ENCODE measurements around the gene IGSF11. TPM values are rescaled to one million over a fixed set of nuclear protein-coding genes. Genes with fewer than 3 reads are reported as not detected.
"Not testable (repeated sequence)": the region's sequence is repeated elsewhere in the genome, so short reads cannot be mapped to it uniquely, and the experiment has no call there.

The IGSF11 gene
- total and polyA plus RNA-seq, 9 of the 15 experiments (the other 6 are each of a cell fraction or from before 2014, with no cell fraction given) = 1.2 to 2.8 (median 1.7) TPM

DNA sequence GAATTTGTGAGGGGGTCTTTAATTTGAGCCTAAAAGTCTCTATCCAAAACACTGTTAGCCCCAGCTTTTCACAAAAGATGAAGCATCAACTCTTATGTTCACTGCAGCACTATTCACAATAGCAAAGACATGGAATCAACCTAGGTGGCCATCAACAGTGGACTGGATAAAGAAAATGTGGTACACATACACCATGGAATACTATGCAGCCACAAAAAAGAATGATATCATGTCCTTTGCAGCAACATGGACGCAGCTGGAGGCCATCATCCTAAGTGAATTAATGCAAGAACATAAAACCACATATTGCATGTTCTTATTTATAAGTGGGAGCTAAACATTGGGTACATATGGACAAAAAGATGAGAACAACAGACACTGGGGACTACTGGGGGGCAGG is 59.2 kb downstream of the IGSF11 start:
- BruUV-seq (replicated peaks); H3K4me3 ChIP-seq; H3K27ac ChIP-seq (ENCODE audit: extremely low read depth, low read depth, low read length); in situ Hi-C loops (cut with MboI); DNase-seq (ENCODE audit: extremely low read depth in 1 of 4, low spot score in 3 of 4); H3K4me1 ChIP-seq (replicated peaks in 1 of 2; ENCODE audit: control insufficient read depth in 2 of 2, insufficient read depth in 2 of 2, low read length in 2 of 2); H3K4me2 ChIP-seq (ENCODE audit: insufficient read depth, low read length); H3K9ac ChIP-seq (ENCODE audit: insufficient read depth in 1 of 2, low read depth in 2 of 2, low read length in 2 of 2); H3K27me3 ChIP-seq (ENCODE audit: control insufficient read depth in 2 of 2, insufficient read depth in 2 of 2, low read length in 2 of 2); intact Hi-C loops (cut with micrococcal nuclease); H3K9me3 ChIP-seq (replicated peaks; ENCODE audit: control insufficient read depth, insufficient read depth, low read depth, low read length); H3K9me1 ChIP-seq (ENCODE audit: control insufficient read depth, insufficient read depth, low read length); H3K36me3 ChIP-seq (ENCODE audit: control insufficient read depth, insufficient read depth, low read length); H2AFZ ChIP-seq (ENCODE audit: low read depth, low read length); H3K79me2 ChIP-seq (ENCODE audit: control insufficient read depth, insufficient read depth, low read length); ATAC-seq; H4K20me1 ChIP-seq (replicated peaks; ENCODE audit: control insufficient read depth, insufficient read depth, low read length); CTCF ChIA-PET (ENCODE audit: low intra/inter-chr PET ratio); FAIRE-seq: not testable (repeated sequence)
- POLR2A ChIA-PET = interaction anchor here (1.8 kb wide), 1 partner anchor 10 kb away, joined by 5 read pairs; no protein-coding TSS in a partner anchor
- whole genome bisulfite sequencing (ENCODE audit: insufficient coverage, low coverage, missing lambda C conversion rate) = 9% methylated on average over 1 of the region's 1 CpG
- TF ChIP-seq ZNF146 (CRISPR knock-in tag; IDR thresholded peaks at IDR 0.05; ENCODE audit: unreplicated experiment) = peak; percentile 56
- TF ChIP-seq RBM25 (IDR thresholded peaks at IDR 0.05; ENCODE audit: low read depth, low read length, severe bottlenecking) = peak; percentile 45

DNA sequence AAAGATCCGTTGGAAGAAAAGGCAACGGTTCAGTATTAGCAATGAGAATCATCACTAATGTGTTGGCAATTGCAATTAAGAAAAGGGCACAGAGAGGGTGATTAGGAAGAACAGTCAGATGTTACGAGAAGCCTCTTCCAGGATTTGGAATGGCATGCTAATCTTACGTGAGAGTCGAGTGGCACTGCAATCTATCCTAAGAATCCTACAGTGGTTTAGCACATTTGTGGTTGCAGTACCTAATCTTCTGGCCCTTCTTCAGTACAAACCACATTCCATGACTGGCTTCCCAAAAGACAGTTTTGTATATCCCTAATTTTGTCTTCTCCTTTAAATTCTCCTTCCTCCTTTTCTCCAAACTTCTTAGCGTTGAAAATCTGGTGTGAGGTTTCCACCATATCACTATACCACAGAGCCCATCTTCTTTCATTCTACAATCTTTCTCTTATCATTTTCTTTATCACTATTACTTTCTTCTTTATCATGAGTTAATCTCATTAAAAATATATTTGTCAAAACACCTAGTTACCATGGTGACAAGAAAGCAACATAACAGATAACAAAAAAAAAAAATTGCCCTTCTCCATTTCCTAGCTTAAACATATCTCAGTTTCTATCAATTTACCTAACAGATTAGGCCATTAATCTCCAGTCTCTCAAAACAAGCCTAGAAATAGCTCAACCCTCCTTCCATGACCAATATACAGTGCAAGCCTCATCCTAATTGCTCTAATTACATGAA is 60.1 kb downstream of the IGSF11 start:
- FAIRE-seq = no peak
- no peak overlapping the region for H3K9ac ChIP-seq (ENCODE audit: insufficient read depth in 1 of 2, low read depth in 2 of 2, low read length in 2 of 2)
- H4K20me1 ChIP-seq (replicated peaks; ENCODE audit: control insufficient read depth, insufficient read depth, low read length) = no peaks in the 10 kb centered on the region
- no peak for ATAC-seq
- WGBS (ENCODE audit: insufficient coverage, low coverage, missing lambda C conversion rate) = 42% methylated on average over 6 of the region's 6 CpGs
- H3K9me1 ChIP-seq (ENCODE audit: control insufficient read depth, insufficient read depth, low read length) = no peaks in the 10 kb centered on the region
- no TSS peak for BruUV-seq (replicated peaks)
- no peaks in the 10 kb centered on the region for H3K4me1 ChIP-seq (replicated peaks in 1 of 2; ENCODE audit: control insufficient read depth in 2 of 2, insufficient read depth in 2 of 2, low read length in 2 of 2)
- no peak overlapping the region for H3K4me2 ChIP-seq (ENCODE audit: insufficient read depth, low read length)
- DNase-seq (ENCODE audit: extremely low read depth in 1 of 4, low spot score in 3 of 4) = no peak
- no peak overlapping the region for H2AFZ ChIP-seq (ENCODE audit: low read depth, low read length)
- ChIA-PET POLR2A (interaction anchor here (1.8 kb wide), 1 partner anchor 9 kb away, joined by 5 read pairs; no protein-coding TSS in a partner anchor), CTCF (ENCODE audit: low intra/inter-chr PET ratio) (no interaction called here)
- H3K27ac ChIP-seq (ENCODE audit: extremely low read depth, low read depth, low read length) = no peak overlapping the region
- H3K9me3 ChIP-seq (replicated peaks; ENCODE audit: control insufficient read depth, insufficient read depth, low read depth, low read length) = no peaks in the 10 kb centered on the region
- no peaks in the 10 kb centered on the region for H3K79me2 ChIP-seq (ENCODE audit: control insufficient read depth, insufficient read depth, low read length)
- intact Hi-C loops (cut with micrococcal nuclease) = no loop called here
- in situ Hi-C loops (cut with MboI) = no loop called here
- H3K36me3 ChIP-seq (ENCODE audit: control insufficient read depth, insufficient read depth, low read length) = no peaks in the 10 kb centered on the region
- TF ChIP-seq RFX1 (IDR thresholded peaks at IDR 0.05) (peak; percentile 66), NFYB (IDR thresholded peaks at IDR 0.05; ENCODE audit: extremely low read depth, insufficient read length) (no peak), XRCC5 (IDR thresholded peaks at IDR 0.05; ENCODE audit: low read depth, low read length) (no peak), NR4A1 (CRISPR knock-in tag; IDR thresholded peaks at IDR 0.05) (no peak), NR4A1 (tag; IDR thresholded peaks at IDR 0.05) (no peak)
- TF ChIP-seq, protein P1, sequence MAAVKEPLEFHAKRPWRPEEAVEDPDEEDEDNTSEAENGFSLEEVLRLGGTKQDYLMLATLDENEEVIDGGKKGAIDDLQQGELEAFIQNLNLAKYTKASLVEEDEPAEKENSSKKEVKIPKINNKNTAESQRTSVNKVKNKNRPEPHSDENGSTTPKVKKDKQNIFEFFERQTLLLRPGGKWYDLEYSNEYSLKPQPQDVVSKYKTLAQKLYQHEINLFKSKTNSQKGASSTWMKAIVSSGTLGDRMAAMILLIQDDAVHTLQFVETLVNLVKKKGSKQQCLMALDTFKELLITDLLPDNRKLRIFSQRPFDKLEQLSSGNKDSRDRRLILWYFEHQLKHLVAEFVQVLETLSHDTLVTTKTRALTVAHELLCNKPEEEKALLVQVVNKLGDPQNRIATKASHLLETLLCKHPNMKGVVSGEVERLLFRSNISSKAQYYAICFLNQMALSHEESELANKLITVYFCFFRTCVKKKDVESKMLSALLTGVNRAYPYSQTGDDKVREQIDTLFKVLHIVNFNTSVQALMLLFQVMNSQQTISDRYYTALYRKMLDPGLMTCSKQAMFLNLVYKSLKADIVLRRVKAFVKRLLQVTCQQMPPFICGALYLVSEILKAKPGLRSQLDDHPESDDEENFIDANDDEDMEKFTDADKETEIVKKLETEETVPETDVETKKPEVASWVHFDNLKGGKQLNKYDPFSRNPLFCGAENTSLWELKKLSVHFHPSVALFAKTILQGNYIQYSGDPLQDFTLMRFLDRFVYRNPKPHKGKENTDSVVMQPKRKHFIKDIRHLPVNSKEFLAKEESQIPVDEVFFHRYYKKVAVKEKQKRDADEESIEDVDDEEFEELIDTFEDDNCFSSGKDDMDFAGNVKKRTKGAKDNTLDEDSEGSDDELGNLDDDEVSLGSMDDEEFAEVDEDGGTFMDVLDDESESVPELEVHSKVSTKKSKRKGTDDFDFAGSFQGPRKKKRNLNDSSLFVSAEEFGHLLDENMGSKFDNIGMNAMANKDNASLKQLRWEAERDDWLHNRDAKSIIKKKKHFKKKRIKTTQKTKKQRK (IDR thresholded peaks at IDR 0.05; ENCODE audit: borderline replicate concordance, low read depth, low read length) = no peak
- no peak overlapping the region for H3K4me3 ChIP-seq
- H3K27me3 ChIP-seq (ENCODE audit: control insufficient read depth in 2 of 2, insufficient read depth in 2 of 2, low read length in 2 of 2) = no peaks in the 10 kb centered on the region
